Right hindlimb (tissue), 1 donor: Measurements from ENCODE around the gene NUP155.
"Not testable (repeated sequence)": the region's sequence is repeated elsewhere in the genome, so short reads cannot be mapped to it uniquely, and the experiment has no call there.

Source experiments
- DNase-seq: peaks from one replicate; pipeline ENCODE4 v3.0.0-alpha.2; 2018

The NUP155 gene

GRCh38 chr5:37370864-37371726 lies at the start of gene NUP155:
TSS of gene NUP155 (minus strand) at chr5:37371106. CDS start at chr5:37370977, 129 bp downstream.
- peak; percentile 95 for DNase-seq

- no peak for DNase-seq
These were observed 46.4 kb upstream of the NUP155 start for GRCh38 chr5:37417347-37417746.

DNA sequence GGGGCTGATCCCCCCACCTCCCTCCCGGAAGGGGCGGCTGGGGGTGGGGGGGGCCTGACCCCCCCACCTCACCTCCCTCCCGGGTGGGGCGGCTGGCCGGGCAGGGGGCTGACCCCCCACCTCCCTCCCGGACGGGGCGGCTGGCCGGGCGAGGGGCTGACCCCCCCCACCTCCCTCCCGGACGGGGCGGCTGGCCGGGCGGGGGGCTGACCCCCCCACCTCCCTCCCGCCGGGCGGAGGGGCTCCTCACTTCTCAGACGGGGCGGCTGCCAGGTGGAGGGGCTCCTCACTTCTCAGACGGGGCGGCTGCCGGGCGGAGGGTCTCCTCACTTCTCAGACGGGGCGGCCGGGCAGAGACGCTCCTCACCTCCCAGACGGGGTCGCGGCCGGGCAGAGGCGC lies 44.5 kb upstream of the NUP155 start:
- not testable (repeated sequence) for DNase-seq

DNA sequence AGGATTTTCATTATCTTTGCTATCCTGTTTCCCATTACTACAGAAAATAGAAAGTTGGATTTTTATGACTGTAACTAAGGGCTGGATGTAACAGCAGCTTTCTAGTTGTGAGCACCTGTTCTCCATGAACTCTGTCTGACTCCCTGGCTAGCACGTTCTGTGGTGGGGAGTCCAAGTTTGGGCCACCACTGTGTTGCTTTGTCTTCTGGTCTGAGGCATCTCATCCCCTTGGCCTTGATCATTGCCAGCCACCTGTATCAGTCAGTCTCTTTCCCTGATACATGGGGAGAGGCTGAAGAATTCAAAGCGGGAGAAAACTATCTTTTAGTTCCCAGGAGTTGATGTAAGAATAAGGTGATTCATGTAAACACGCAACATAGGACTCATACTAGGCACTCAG lies 41.6 kb upstream of the NUP155 start:
- peak; percentile 24 for DNase-seq

- DNase-seq: no peak
These were observed 29.6 kb upstream of the NUP155 start for GRCh38 chr5:37400501-37400900.

- no peak for DNase-seq
These were observed 25.4 kb upstream of the NUP155 start for GRCh38 chr5:37396352-37396751.

- DNase-seq: no peak
These were observed 20.7 kb upstream of the NUP155 start for GRCh38 chr5:37391591-37391990.

DNA sequence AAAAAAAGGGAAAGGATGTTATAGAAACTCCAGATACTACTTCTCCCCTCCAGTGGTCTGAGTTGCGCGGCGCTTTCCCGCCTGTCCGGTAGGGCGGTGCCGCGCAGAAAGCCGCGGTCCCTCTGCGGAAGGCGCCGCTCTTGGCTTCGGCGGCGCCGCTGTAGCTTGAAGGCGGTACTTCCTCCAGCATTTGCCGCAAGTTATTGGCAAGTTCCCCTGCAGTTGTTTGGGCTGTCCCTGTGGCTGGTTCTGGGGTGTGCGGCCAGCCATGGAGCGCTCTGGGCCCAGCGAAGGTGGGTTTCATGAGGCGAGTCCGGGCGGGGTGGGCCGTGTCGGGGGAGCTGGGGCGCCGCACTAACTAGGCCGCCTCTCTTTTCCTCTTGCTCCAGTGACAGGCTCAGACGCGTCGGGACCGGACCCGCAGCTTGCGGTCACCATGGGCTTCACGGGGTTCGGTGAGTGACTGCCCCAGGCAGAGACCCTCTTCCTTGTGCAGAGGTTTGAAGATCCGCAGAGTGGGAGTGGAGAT lies 8.3 kb upstream of the NUP155 start, which contains the start of gene WDR70:
TSS of gene WDR70 (plus strand) at position 219 of the 529 bp plus-strand sequence. CDS start at position 269, 50 bp downstream.
- DNase-seq: peak; percentile 94

DNA sequence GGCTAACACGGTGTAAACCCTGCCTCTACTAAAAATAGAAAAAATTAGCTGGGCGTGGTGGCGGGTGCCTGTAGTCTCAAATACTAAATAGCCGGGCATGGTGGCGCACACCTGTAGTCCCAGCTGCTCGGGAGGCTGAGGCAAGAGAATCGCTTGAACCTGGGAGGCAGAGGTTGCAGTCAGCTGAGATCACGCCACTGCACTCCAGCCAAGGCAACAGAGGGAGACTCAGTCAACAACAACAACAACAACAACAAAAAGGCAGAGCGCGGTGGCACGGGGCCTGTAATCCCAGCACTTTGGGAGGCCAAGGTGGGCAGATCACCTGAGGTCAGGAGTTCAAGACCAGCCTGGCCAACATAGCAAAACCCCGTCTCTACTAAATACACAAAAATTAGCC lies 7.2 kb upstream of the NUP155 start:
- not testable (repeated sequence) for DNase-seq

DNA sequence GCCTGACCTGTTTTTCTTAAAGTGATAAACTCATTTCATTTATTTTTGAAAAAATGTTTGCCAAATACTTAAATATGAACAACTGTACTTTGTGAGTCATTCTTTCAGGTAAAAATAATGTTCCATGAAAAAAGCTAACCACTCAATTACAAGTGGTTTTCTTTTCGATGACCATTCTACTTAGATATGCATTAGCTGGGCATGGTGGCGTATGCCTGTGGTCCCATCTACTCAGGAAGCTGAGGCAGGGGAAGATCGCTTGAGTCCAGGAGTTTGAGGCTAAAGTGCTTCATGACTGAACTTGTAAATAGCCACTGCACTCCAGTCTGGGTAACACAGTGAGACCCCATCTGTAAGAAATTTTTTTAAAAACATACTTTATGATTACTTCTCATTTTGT lies 4.2 kb upstream of the NUP155 start:
- no peak for DNase-seq

DNA sequence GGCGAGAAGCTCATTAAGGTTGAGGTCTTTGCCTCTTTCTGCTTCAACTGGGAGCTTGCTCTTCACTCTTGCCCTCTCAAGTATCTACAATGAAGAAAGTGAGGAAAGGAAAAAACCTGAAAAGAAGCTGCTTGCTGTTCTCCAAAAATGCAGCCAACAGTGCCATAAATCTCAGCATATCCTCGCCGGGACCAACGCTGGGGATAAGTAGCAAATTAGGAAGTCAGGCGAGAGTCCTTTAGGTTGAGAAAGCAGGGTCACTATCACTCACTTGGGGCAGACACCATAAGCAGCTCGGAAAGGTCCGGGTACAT lies 399 bp downstream of the NUP155 start:
- no peak for DNase-seq

DNA sequence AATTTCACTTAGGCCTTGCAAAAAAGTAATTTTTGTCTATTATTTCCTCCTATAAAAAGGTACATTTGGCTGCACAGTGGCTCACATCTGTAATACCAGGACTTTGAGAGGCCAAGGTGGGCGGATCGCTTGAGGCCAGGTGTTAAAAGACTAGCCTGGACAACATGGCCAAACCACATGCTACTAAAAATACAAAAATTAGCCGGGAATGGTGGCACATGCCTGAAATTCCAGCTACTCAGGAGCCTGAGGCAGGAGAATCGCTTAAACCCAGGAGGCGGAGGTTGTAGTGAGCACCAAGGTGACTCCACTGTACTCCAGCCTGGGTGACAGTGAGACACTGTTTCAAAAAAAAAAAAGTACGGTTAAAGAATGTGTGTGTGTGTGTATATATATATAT lies 15.7 kb downstream of the NUP155 start:
- DNase-seq: no peak

DNA sequence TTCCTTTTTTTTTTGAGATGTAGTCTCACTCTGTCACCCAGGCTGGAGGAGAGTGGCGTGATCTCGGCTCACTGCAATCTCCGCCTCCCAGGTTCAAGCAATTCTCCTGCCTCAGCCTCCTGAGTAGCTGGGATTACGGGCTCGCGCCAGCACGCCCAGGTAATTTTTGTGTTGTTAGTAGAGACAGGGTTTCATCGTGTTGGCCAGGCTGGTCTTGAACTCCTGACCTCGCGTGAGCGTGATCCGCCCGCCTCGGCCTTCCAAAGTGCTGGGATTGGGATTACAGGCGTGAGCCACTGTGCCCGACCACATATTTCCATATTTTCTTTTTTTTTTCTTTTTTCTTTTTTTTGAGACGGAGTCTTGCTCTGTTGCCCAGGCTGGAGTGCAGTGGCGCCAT lies 28.2 kb downstream of the NUP155 start:
- not testable (repeated sequence) for DNase-seq

GRCh38 chr5:37334754-37335153 lies 36.2 kb downstream of the NUP155 start:
- not testable (repeated sequence) for DNase-seq

DNA sequence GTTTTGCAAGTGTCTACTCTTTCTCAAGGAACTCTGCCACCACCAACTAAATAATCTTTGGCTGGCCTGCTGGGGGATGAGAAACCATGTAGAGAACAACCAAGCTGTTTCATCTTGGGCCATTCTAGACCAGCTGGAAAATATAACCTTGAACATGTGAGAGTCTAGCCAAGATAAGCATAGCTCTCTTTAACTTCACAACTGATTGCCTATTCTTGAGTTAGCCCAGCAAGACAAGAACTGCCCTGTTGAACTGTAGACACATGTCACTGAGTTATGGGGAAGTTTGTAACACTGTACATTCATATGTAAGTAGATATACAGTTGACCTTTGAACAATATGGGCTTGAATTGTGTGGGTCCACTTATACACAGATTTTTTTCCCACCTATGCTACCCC lies 44.4 kb downstream of the NUP155 start:
- no peak for DNase-seq

DNA sequence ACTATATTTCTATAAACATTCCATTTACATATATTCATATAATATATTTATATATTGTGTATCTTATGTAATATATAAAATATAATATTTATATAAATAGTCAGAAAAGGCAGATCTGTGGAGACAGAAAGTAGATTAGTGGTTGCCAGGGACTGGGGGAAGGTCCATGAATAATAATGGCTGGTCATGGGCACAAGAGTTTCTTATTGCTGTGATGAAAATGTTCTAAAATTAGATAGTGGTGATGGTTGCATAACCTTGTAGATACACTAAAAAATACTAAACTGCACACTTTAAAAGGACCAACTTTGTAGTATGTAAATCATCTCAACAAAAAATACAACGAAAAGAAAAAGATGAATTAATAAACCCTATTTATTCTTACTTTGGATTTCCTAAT lies 47.3 kb downstream of the NUP155 start:
- DNase-seq: no peak

DNA sequence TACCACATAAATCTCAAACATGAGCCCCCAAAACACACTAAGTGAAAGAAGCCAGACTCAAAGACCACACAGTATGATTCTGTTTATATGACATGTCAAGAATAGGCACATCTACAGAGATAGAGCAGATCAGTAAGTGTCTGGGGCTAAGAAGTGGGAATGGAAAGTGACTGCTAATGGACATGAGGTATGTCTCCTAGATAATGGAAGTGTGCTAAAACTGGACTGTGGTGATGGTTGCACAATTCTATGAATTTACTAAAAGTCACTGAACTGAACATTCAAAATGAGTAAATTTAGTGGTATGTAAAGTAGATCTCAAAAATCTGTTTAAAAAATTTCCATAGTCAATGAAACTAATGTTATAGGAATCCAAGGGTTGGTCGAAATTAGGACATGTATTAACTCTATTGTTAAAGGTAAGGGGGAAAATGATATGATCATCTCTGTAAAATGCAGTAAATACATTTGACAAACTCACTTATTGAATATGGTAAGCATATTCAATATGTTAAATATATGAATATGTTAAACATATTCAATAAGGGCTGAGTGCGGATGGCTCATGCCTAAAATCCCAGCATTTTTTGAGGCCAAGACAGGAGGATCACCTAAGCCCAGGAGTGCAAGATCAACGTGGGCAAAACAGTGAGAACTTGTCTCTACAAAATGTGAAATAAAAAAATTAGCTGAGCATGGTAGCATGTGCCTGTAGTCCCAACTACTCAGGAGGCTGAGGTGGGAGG lies 51.7 kb downstream of the NUP155 start:
- no peak for DNase-seq

DNA sequence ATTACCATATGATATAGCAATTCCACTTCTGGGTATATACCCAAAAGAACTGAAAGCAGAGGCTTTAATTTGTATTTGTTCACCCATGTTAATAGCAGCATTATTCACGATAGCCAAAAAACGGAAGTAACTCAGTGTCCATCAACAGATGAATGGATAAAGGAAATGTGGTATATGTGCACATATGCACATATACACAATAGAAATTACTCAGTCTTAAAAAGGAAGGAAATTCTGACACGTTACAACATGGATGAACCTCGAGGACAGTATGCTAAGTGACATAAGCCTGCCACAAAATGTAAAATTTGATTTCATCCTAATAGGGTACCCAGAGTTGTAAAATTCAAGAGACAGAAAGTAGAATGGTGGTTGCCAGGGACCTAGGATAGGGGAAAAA lies 54.9 kb downstream of the NUP155 start:
- DNase-seq: no peak

DNA sequence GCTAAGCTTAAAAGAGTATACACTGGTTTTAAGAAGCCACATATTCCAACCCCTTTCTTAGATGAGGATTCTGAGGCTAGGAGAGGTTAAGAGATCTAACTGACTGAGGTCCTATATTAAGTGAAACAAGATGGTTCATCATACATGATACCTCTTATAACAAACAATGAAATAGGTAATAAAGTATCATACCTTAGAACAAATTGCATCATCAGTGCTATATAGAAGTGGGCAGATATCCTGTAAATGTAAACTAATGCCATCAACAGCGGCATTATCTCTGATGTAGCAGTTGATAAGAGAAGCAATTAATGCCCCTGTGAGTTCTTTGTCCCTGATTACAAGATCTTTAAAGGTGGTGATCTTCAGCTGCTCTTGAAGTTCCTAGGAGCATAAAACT lies 60.5 kb downstream of the NUP155 start:
- DNase-seq: no peak

GRCh38 chr5:37308793-37309192 lies 62.1 kb downstream of the NUP155 start:
- DNase-seq: no peak

- no peak for DNase-seq
These were observed 66.0 kb downstream of the NUP155 start for GRCh38 chr5:37304888-37305287.

GRCh38 chr5:37296313-37296712 lies 74.6 kb downstream of the NUP155 start:
- DNase-seq: not testable (repeated sequence)

GRCh38 chr5:37283214-37283820 lies 87.6 kb downstream of the NUP155 start:
- DNase-seq: no peak
